GM10248 (cell line): ENCODE results near the gene COL23A1.

Source experiments
- CTCF ChIA-PET: fragments of 300-600 bp; sonication (Branson Sonifier 250); formaldehyde crosslinking; extraction: SDS; loops from one replicate; lab custom pipeline; 2021; ENCODE audit warnings: antibody characterized with exemption; lab: Yijun Ruan, JAX
- POLR2A ChIA-PET: fragments of 350-650 bp; sonication (Branson Sonifier 250); formaldehyde crosslinking; extraction: SDS; loops from one replicate; lab custom pipeline; 2020; ENCODE audit warnings: antibody characterized with exemption; lab: Yijun Ruan, JAX
- DNase-seq: peaks from one replicate; pipeline ENCODE4 v3.0.0; 2012; ENCODE audit errors: extremely low spot score
- CTCF ChIP-seq: IDR thresholded peaks from 2 replicates; pipeline ENCODE4 v1.5.1; 2012; ENCODE audit warnings: mild to moderate bottlenecking, low read depth; ENCODE audit errors: extremely low read depth, missing control alignments, control extremely low read depth

COL23A1 gene

GRCh38 chr5:178332210-178332641 is 258.0 kb downstream of the COL23A1 start:
- ChIA-PET POLR2A (no interaction called here), CTCF (no interaction called here)
- DNase-seq = no peak
- TF ChIP-seq CTCF = no peak

GRCh38 chr5:178331491-178331996 is 258.6 kb downstream of the COL23A1 start:
- DNase-seq = no peak
- no peak for TF ChIP-seq CTCF
- POLR2A ChIA-PET = no interaction called here
- CTCF ChIA-PET = interaction anchor here (1.2 kb wide), 1 partner anchor 48 kb away, joined by 3 read pairs; no protein-coding TSS in a partner anchor

GRCh38 chr5:178330791-178331404 is 259.3 kb downstream of the COL23A1 start:
- no peak for DNase-seq
- POLR2A ChIA-PET = no interaction called here
- CTCF ChIA-PET = interaction anchor here (1.2 kb wide), 1 partner anchor 47 kb away, joined by 3 read pairs; no protein-coding TSS in a partner anchor
- no peak for TF ChIP-seq CTCF

GRCh38 chr5:178328826-178329730 is 261.1 kb downstream of the COL23A1 start:
- CTCF ChIA-PET = no interaction called here
- POLR2A ChIA-PET = no interaction called here
- no peak for TF ChIP-seq CTCF
- no peak for DNase-seq

- TF ChIP-seq CTCF = no peak
- DNase-seq = no peak
- ChIA-PET CTCF (no interaction called here), POLR2A (no interaction called here)
These were observed 262.1 kb downstream of the COL23A1 start for GRCh38 chr5:178327931-178328711.

GRCh38 chr5:178327446-178327845 is 262.7 kb downstream of the COL23A1 start:
- CTCF ChIA-PET = no interaction called here
- DNase-seq = no peak
- TF ChIP-seq CTCF = no peak
- POLR2A ChIA-PET = no interaction called here
